Gastrocnemius medialis (tissue), 4 donors: ENCODE results near the gene EPAS1. TPM values are rescaled to one million over a fixed set of nuclear protein-coding genes. Genes with fewer than 3 reads are reported as not detected.

Source experiments
- ATAC-seq, 2 donors: fragments of 150-250 bp; one replicate each; pipeline ENCODE4 v1.9.1; 2016
- DNase-seq, 2 donors: peaks; one replicate each; pipeline ENCODE4 v3.0.0-alpha.2; 2019
- H3K27ac ChIP-seq, 4 donors: fragments of 200-600 bp; sonication (generic); 1 replicate in 1 of 4; 2 replicates in 3 of 4; pipeline ENCODE4 v1.5.1; 2016 to 2018; ENCODE audit warnings: mild to moderate bottlenecking in 2 of 4, moderate library complexity in 1 of 4
- H3K27me3 ChIP-seq, 3 donors: fragments of 200-600 bp; sonication (generic) in 2 of 3; 1 replicate in 1 of 3; 2 replicates in 2 of 3; pipeline versions ENCODE4 v1.5.1 to v1.6.0; 2016 to 2019; ENCODE audit warnings: mild to moderate bottlenecking in 1 of 3, moderate library complexity in 1 of 3
- H3K36me3 ChIP-seq, 2 donors: fragments of 200-600 bp; sonication (generic) in 1 of 2; one replicate each; pipeline ENCODE4 v1.5.1; 2017 to 2018
- H3K4me1 ChIP-seq, 2 donors: fragments of 200-600 bp; sonication (generic) in 1 of 2; one replicate each; pipeline ENCODE4 v1.5.1; 2016 to 2017; ENCODE audit warnings: mild to moderate bottlenecking in 2 of 2
- H3K4me3 ChIP-seq, 4 donors: fragments of 200-600 bp; sonication (generic) in 3 of 4; 1 replicate in 1 of 4; 2 replicates in 3 of 4; pipeline ENCODE4 v1.5.1; 2016 to 2019; ENCODE audit warnings: mild to moderate bottlenecking in 2 of 4
- H3K9me3 ChIP-seq, 3 donors: fragments of 200-600 bp; sonication (generic) in 2 of 3; 1 replicate in 1 of 3; 2 replicates in 2 of 3; pipeline ENCODE4 v1.5.1; 2016 to 2019
- POLR2A ChIP-seq, 2 donors: fragments of 450-650 bp; IDR thresholded peaks; one replicate each; pipeline ENCODE4 v1.6.1; 2017; ENCODE audit warnings: antibody characterized with exemption in 2 of 2, mild to moderate bottlenecking in 2 of 2, moderate library complexity in 2 of 2
- in situ Hi-C, 4 donors: fragments of 200-750 bp; cut with MboI; loops; one replicate each; pipeline versions ENCODE4 v1.15.0 to v1.8.0; 2017; ENCODE audit warnings: low sequenced_read_pairs in 4 of 4
- intact Hi-C: fragments of 100-400 bp; cut with DNase I; formaldehyde crosslinking; loops from one replicate; pipeline ENCODE4 v1.15.1; 2023; ENCODE audit warnings: low total_unique reads
- total RNA-seq, 4 donors: library from RNA; depleted of rRNA; stranded (reverse); fragments of >200 nt; gene quantifications; one replicate each; pipeline versions ENCODE4 v1.1.0 to v1.2.3, GENCODE V29; 2016
- TF ChIP-seq, protein P1 (sequence below), 5 experiments: fragments of 450-650 bp in 3 of 5; fragments of 200-600 bp in 2 of 5; sonication (generic) in 2 of 5; IDR thresholded peaks in 4 of 5; conservative IDR thresholded peaks in 1 of 5; 1 replicate in 4 of 5; 2 replicates in 1 of 5; pipeline ENCODE4 v1.5.1; 2016 to 2019; ENCODE audit warnings: antibody characterized with exemption in 5 of 5, mild to moderate bottlenecking in 3 of 5, moderate library complexity in 3 of 5

The EPAS1 gene
- total RNA-seq, 4 donors from 2014 or later: 61.5 to 95.1 (median 90.0) TPM

DNA sequence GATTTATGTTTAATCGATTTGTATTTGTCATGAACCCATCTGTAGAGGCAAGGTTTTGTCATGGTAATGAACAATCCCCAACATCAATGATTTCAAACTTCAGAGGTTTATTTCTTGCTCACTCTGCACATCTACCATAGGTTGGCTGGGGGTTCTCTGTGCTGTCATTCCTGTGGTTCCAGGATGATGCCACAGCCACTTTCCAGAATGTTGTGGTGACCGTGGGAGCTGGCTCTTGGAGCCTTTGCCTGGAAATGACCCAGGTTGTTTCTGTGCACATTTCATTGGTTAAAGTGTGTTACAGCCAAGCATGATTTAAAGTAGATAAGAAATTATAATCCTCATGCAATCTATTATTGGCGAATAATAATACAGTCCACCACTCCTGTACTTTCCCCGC is 28.2 kb upstream of the EPAS1 start:
- ATAC-seq: no peak
- no peaks in the 10 kb centered on the region for H3K27me3 ChIP-seq
- no peaks in the 10 kb centered on the region for H3K36me3 ChIP-seq
- intact Hi-C loops (no loop called here), in situ Hi-C loops (no loop called here)
- no peak overlapping the region for H3K4me3 ChIP-seq
- TF ChIP-seq, protein P1, sequence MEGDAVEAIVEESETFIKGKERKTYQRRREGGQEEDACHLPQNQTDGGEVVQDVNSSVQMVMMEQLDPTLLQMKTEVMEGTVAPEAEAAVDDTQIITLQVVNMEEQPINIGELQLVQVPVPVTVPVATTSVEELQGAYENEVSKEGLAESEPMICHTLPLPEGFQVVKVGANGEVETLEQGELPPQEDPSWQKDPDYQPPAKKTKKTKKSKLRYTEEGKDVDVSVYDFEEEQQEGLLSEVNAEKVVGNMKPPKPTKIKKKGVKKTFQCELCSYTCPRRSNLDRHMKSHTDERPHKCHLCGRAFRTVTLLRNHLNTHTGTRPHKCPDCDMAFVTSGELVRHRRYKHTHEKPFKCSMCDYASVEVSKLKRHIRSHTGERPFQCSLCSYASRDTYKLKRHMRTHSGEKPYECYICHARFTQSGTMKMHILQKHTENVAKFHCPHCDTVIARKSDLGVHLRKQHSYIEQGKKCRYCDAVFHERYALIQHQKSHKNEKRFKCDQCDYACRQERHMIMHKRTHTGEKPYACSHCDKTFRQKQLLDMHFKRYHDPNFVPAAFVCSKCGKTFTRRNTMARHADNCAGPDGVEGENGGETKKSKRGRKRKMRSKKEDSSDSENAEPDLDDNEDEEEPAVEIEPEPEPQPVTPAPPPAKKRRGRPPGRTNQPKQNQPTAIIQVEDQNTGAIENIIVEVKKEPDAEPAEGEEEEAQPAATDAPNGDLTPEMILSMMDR (IDR thresholded peaks at IDR 0.05 in 4 of 5, conservative IDR thresholded peaks at IDR 0.05 in 1 of 5): no peak
- no peak for TF ChIP-seq POLR2A (IDR thresholded peaks at IDR 0.05)
- H3K4me1 ChIP-seq: peaks cover 0 to 17% of the 10 kb centered on the region in 2 donors
- DNase-seq: no peak
- H3K9me3 ChIP-seq: no peaks in the 10 kb centered on the region
- H3K27ac ChIP-seq: peak overlapping the region in 1 of 4 donors; percentile 33

DNA sequence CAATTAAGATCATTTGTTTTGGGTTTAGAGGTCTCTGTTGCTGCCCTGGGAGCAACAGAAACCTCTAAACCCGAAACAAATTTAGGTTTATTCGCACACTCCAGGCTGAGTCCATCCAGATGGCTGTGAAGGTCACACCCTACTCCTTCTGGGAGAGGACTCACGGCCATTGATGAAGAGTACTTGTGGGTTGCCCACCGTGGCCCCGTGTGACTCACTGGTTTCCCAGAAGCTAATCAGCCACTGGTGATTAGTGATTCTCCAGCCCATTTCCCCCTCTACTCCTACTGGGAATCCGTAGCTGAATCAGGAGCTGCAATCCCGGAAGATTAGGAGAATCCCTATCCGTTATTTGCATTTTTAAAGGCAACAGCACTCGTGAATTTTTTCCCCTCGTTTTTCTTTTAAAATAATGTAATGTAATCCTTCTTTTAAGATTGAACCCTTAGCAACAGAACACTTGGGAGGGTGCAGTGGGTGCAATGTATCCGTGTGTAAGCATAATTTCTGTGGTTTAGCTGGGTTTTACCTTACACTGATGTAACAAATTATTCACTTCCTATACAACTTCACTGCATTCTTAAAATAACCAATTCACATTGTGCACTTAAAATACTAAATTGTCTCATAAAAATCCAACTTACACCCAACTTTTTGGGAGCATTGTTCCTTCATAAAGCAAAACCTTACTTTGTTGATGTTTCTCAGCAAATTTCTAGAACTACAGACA is 27.5 kb upstream of the EPAS1 start:
- peak overlapping the region in 3 of 4 donors; percentile 27 to 36 (median 33) for H3K27ac ChIP-seq
- no peak overlapping the region for H3K4me3 ChIP-seq
- H3K4me1 ChIP-seq: peaks cover 0 to 22% of the 10 kb centered on the region in 2 donors
- no peaks in the 10 kb centered on the region for H3K36me3 ChIP-seq
- intact Hi-C loops (no loop called here), in situ Hi-C loops (no loop called here)
- DNase-seq (no peak), ATAC-seq (no peak)
- H3K9me3 ChIP-seq: no peaks in the 10 kb centered on the region
- TF ChIP-seq POLR2A (IDR thresholded peaks at IDR 0.05): no peak
- TF ChIP-seq, protein P1 (IDR thresholded peaks at IDR 0.05 in 4 of 5, conservative IDR thresholded peaks at IDR 0.05 in 1 of 5): no peak
- no peaks in the 10 kb centered on the region for H3K27me3 ChIP-seq

DNA sequence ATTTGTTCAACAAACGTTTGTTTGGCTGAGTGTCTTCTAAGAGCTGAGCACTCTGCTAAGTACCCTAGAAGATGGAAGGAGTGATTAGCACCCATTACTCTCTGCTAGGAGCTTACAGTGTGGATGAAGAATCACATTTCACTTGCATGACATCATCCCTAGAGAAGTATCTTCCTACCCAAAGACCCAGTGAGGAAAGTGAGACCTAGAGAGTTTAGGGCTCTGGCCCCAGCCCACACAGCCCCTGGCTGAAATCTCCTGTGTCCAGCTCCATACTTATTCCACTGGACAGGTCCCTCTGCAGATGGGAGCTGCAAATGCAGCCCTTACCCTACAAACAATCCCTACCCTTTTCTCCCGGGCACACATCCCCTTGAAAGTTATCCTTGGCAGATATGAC is 26.8 kb upstream of the EPAS1 start:
- in situ Hi-C loops: no loop called here
- intact Hi-C loops: no loop called here
- no peaks in the 10 kb centered on the region for H3K27me3 ChIP-seq
- H3K27ac ChIP-seq: no peak overlapping the region
- ATAC-seq: no peak
- no peaks in the 10 kb centered on the region for H3K9me3 ChIP-seq
- peaks cover 0 to 28% of the 10 kb centered on the region in 2 donors for H3K4me1 ChIP-seq
- H3K4me3 ChIP-seq: no peak overlapping the region
- H3K36me3 ChIP-seq: no peaks in the 10 kb centered on the region
- TF ChIP-seq, protein P1 (IDR thresholded peaks at IDR 0.05 in 4 of 5, conservative IDR thresholded peaks at IDR 0.05 in 1 of 5): no peak
- TF ChIP-seq POLR2A (IDR thresholded peaks at IDR 0.05): no peak
- no peak for DNase-seq

DNA sequence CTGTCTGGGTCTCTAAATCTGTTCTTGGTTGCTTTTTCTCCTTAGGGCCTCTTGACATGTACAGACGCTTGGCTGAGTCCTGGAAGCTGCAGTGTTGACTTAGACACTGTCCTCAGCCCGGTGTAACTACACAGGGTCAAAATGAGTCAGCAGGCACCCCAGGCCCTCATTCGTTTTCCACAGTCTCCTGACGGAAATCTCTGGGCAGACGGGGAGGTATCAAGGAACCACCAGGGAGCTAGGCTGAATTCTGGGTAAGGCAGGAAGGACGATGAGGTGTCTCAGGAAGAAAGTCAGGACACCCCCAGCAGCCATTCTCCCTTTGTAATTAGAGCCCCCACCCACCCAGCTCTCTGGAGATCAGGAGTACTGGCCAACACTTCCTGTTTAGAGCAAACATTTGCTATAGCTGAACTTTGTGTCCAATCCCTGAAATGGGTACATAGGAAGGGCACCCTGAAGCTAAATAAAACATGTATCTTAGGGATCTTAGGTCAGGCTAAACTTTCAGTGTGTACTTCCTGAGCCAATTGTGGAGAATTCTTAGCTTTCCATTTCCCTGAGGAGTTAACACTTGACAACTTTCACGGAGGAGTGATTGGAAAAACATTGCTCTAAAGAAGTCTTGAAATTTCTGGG is 23.9 kb upstream of the EPAS1 start:
- TF ChIP-seq, protein P1 (IDR thresholded peaks at IDR 0.05 in 4 of 5, conservative IDR thresholded peaks at IDR 0.05 in 1 of 5): no peak
- no peak for TF ChIP-seq POLR2A (IDR thresholded peaks at IDR 0.05)
- in situ Hi-C loops (no loop called here), intact Hi-C loops (no loop called here)
- Histone ChIP-seq H3K36me3 (no peaks in the 10 kb centered on the region), H3K4me3 (no peak overlapping the region), H3K27ac (peak overlapping the region; percentile 33 to 64 (median 45)), H3K9me3 (no peaks in the 10 kb centered on the region), H3K4me1 (peaks cover 0 to 20% of the 10 kb centered on the region in 2 donors), H3K27me3 (no peaks in the 10 kb centered on the region)
- ATAC-seq (peak; percentile 32 to 43), DNase-seq (no peak)
